SKM-1 (cell line): ENCODE measurements around the gene MISP.
"Not testable (repeated sequence)": the region's sequence is repeated elsewhere in the genome, so short reads cannot be mapped to it uniquely, and the experiment has no call there.

ENCODE experiments used
- DNase-seq: peaks from one replicate; lab custom pipeline; 2025; ENCODE audit not compliant: unreplicated experiment; lab: John Stamatoyannopoulos, UW

The MISP gene

DNA sequence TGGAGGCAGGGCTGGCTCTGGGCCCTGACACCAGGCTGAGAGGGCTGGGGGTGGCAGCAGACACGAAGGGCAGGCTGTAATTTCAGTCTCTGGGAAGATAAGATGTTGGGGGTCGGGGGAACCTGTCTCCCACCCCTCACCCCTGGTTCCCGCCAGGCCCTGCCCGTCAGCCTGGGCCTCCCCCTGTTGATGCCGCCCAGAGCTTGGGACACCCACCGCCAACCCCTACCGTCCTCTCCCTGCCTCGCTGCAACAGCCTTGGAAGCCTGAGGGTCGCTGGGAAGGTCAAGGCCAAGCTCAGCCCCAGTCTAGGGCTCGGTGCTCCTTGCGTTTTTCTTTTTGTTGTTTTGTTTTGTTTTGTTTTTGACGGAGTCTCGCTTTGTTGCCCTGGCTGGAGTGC, 27.7 kb upstream of the MISP start:
- no peak for DNase-seq

DNA sequence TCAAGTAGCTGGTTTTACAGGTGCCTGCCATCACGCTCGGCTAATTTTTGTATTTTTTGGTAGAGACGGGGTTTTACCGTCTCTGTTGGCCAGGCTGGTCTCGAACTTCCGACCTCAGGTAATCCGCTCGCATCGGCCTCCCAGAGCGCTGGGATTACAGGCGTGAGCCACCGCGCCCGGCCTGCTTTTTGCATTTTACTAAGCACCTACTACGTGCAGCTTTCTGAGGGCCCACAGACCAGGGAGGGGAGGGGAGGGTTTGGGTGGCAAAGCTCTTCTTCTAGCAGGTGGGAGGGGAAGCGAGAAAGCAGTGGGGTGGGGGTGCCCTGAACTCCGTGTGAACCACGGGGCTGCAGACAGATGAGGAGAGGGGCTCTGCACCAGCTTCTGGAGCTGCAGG, 27.2 kb upstream of the MISP start:
- no peak for DNase-seq

DNA sequence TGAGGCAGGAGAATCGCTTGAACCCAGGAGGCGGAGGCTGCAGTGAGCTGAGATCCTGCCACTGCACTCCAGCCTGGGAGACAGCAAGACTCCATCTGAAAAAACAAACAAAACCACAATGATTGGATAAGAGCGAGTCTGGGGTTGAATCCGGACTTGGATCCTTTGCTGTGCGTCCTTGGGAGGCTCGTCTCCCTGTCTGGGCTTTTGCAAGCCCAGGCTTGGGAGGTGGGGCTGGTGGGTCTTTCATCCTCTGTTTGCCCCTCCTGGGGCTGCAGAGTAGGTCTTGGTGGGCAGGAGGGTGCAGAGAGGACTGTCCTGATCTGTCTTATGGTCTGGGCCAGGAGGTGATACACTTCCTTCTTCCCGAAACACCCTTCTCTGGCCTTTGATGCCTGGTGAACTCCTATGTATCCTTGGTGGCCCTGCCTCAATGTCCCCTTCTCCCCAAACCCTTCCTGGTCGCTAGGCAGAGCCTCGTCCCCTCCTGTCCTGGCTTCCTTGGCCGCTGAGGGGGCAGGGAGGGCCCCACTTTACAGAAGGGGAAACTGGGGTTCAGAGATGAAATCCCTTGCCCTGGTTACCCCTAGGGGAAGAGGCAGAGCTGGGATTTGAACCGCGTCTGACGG, 25.3 kb upstream of the MISP start:
- no peak for DNase-seq

DNA sequence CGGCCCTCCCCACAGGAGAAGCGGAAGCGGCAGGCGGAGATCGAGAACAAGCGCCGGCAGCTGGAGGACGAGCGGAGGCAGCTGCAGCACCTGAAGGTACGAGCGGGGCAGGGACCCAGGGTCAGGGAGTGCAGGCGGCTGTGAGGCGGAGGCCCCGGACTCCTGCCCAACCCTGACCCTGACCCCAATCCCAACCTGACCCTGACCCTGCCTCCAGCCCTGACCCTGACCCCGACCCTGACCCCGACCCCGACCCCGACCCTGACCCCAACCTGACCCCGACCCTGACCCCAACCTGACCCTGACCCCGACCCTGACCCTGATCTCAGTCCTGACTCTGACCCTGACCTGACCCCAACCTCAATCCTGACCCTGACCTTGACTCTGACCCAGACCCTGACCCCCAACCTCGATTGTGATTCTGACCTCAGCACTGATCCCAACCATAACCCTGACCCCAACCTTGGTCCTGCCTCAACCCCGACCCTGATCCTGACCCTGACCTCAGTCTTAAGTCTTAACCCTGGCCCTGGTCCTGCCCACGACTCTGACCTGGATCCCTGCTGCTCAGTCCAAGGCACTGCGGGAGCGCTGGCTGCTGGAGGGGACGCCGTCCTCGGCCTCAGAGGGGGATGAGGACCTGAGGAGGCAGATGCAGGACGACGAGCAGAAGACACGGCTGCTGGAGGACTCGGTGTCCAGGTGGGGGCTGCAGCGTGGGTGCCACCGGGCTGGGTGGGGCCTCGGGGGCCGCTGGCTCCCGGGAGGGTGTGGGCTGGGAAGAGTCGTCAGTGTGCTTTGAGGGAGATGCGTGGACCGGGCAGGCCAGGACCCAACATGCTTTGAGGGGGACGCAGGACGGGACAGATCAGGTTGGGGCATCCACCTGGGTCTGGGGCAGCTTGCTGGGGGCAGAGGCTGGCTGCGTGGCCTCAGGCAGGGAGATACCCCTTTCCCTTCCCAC, 23.6 kb upstream of the MISP start:
- DNase-seq, result no peak

DNA sequence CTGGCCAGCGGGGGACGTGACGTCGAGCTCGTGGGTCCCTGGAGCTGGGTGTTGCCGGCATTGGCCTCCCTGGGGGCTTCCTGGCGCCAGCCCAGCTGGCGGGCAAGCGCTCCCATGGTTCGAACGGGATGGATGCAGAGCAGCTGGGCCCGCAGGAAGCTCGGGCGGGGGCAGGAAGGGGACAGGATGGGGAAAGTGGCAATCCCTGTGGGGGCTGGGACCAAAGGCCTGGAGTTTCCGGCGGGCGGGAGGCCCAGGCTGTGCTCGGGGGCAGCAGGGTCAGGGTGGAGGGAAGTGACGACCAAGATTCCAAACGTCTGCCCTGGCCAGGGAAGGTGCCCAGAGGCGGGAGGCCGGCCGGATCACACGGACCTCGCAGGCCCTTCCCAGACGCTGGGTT, 22.9 kb upstream of the MISP start:
- no peak for DNase-seq

DNA sequence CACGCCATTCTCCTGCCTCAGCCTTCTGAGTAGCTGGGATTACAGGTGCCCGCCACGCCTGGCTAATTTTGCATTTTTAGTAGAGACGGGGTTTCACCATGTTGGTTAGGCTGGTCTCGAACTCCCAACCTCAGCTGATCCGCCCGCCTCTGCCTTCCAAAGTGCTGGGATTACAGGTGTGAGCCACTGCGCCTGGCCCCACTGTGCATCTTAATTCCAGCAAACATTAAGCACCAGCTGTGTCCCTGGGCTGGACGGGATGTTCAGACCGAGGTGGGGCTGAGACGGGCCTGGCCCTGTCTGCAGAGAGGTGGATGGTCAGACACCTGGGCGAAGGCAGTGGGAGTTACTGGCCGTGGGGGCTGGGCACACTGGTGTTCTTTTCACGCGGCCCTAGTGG, 21.3 kb upstream of the MISP start:
- DNase-seq, result not testable (repeated sequence)

DNA sequence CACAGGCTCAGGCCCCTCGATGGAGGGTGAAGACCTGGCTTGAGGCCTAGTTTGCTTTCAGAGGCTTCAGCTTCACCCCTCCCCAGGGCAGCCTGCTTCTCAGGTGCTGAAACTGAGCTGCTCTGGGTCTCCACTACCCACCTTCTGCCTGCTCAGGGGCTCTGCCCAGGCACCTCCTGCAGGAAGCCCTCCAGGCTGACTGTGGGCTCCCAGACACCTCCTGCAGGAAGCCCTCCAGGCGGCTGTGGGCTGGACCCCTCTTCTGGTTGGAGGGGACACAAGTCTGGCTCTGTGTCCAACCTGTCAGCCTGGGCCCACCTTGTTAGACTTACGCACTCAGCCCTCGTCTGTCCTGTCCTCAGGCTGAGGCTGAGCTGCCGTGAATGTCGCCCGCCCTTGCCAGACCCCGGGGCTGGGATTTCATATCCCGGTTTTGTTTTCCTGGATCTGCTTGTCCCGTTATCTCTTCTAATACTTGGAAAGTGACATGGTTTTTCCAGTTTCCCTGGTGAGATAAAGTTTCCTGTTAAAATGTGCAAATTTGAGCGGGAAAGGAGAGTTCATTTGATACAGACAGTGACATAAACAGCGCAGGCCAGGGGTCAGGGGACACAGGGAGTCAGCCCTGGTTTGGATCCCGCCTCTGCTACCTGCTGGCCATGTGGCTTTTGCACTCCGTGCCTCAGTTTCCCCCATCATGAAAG, 20.8 kb upstream of the MISP start:
- no peak for DNase-seq

DNA sequence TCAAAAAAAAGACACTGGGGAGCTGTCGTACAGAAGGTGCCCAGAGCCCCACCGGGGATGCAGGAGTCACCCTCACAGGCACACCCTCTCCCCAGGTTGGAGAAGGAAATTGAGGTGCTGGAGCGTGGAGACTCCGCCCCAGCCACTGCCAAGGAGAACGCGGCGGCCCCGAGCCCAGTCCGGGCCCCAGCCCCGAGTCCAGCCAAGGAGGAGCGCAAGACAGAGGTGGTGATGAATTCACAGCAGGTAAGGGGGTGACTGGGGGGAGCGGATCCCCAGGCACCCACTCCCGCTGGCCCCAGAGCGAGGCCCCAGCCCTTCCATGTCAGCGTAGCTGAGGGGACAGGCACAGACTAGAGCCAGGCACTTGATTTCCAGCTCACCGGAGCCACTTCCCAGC, 19.9 kb upstream of the MISP start:
- no peak for DNase-seq

DNA sequence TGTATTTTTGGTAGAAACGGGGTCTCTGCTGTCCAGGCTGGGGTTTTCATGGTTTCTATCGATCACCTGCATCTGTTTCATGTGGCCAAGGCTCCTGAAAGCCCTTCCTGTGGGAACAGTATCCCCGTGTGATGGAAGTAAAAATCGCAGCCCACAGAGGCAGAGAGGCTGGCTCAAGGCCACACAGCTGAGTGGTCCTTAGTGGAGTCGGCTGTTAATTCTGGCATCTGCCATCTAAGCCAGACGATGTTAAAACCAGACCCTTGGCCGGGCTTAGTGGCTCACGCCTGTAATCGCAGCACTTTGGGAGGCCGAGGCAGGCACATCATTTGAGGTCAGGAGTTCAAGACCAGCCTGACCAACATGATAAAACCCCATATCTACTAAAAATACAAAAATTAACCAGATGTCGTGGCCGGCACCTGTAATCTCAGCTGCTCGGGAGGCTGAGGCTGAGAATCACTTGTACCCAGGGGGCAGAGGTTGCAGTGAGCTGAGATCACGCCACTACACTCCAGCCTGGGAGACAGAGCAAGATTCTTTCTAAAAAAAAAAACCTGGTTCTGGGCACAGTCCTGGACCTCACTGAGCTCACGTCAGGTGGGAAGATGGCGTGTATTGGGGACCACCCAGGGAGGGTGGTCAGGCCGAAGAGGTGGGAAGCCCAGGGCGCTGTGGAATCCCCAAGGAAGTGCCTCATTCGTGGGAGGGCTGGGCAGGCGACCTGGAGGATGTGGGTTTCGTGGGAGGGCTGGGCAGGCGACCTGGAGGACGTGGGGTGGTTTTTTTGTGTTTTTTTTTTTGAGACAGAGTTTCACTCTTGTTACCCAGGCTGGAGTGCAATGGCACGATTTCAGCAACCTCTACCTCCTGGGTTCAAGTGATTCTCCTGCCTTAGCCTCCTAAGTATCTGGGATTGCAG, 18.5 kb upstream of the MISP start:
- DNase-seq, result no peak

DNA sequence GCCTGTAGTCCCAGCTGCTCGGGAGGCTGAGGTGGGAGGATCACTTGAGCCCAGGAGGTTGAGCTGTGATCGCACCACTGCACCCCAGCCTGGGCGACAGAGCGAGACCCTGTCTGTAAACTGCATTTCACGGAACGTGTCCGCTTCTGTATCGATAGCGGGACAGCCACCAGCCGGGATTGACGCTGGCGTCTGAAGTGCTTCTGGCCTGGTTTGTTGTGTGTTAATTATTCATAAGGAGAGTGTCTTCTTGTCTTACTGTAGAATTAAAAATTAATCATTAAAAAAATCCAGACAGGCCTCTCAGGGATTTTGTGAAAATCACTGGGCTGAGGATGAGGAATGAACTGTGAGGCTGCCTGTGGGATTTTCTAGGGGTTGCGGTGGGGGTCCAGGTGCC, 16.2 kb upstream of the MISP start:
- no peak for DNase-seq

DNA sequence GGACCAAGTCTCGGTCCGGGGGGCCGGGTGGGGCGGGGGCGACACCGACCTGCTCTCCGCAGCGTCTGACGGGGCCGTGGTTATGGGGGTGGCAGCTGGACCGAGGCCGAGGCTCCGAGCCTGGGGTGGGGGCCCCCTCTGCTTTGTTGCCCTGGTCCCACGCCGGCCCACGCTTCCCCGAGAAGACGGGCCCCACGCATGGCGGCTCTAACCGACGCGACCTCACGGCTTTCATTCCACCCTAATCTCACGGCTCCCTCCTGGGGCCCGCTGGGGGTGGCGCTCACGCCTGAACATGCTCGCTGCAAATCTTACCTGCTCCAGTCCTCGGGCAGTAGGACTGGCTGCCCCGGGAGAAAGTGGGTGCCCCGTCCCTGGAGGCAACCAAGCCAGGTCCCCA, 14.8 kb upstream of the MISP start:
- no peak for DNase-seq

DNA sequence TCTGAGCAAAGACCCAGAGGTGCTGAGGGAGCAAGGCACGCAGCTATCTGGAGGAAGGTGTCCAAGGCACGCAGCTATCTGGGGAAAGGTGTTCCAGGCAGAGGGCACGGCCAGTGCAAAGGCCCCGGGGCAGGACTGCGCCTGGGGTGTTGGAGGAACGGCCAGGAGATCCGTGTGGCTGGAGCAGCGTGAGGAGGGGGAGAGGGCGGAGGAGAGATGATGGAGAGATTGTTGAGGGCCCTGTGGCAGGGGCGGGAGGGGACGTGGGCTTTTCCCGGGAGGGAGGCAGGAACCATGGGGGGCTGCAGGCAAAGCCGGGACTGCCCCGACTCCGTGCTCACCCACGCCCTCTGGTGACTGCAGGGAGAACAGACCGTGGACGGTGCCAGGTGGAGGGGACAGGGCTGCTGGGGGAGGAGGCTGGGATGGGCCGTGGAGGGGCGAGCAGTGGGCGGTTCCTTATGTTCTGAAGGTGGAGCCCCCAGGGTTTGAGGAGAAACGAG, 13.3 kb upstream of the MISP start:
- peak; percentile 6 for DNase-seq

DNA sequence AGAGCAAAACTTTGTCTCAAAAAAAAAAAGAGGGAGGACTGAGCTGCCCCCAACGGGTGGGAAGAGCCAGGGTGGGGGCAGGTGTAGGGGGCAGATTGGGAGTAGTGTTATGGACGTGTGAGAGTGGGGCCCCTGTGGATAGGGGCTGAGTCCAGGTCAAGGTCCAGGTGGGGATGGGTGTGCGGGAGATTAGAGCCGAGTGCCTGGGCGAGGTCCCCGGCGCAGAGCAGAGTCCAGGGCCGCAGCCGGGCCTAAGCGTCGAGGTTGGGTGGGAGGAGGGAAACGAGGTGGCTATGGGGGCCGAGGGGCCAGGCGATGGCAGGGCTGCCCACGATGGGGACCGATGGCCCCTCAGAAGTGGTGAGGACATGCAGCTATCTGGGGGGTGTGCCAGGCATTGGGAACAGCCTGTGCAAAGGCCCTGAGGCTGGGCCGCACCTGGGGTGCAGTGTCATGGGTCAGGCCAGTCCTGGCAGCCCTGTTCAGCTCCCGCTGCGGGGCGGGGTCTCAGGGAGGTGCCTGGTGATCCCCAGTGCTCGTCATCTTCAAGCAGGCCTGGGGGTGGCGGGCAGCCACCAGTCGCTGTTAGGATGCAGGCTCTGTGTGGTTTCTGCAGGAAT, 12.3 kb upstream of the MISP start:
- DNase-seq, result no peak

DNA sequence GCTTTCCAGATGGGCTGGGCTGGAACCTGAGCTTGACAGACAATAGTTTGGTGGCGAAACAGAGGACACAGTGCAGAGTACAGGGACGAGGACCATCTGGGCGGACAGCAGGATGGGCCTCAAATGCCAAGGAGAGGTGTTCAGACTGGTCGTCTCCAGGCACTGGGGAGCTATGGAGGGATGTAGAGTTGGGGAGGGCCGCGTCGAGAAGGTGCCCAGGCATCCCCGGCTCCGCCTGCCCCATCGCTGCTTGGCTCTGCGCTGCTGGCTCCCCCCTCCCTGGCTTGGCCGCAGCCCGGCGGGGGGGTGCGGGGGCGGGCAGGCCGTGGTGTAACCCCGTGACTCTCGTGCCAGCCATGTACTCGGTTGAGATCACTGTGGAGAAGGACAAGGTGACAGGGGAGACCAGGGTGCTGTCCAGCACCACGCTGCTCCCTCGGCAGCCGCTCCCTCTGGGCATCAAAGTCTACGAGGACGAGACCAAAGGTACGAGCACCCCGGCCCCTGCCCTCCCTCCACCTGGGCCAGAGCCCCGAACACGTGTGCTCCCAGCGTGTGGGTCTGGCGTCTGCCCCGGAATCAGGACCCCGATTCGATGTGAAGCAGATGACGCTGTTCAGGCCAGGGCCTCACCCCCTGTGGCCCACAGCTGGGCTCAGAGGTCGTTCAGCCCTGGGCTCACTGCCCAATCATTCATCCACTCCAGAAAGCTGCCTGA, 10.8 kb upstream of the MISP start:
- no peak for DNase-seq

DNA sequence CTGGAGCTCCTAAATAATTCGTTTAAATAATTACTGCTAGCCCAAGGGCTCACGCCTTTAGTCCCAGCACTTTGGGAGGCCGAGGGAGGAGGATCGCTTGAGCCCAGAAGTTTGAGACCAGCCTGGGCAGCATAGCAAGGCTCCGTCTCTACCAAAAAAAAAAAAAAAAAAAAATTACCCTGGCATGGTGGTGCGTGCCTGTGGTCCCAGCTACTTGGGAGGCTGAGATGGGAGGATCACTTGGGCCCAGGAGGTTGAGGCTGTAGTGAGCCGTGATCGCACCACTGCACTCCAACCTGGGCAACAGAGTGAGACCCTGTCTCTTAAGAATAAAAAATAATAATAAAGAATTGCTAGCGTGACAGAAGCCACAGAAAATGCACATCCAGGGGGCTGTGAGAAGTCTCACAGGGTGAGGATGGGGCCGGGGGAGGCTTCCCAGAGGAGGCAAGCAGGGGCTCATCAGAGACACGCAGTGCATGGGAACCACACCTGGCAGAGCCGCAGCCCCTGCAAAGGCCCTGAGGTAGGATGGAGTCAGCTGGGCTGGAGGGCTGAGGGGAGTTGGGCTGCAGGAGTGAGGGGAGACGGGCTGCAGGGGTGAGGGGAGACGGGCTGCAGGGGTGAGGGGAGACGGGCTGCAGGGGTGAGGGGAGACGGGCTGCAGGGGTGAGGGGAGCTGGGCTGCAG, 10.0 kb upstream of the MISP start:
- DNase-seq, result not testable (repeated sequence)

DNA sequence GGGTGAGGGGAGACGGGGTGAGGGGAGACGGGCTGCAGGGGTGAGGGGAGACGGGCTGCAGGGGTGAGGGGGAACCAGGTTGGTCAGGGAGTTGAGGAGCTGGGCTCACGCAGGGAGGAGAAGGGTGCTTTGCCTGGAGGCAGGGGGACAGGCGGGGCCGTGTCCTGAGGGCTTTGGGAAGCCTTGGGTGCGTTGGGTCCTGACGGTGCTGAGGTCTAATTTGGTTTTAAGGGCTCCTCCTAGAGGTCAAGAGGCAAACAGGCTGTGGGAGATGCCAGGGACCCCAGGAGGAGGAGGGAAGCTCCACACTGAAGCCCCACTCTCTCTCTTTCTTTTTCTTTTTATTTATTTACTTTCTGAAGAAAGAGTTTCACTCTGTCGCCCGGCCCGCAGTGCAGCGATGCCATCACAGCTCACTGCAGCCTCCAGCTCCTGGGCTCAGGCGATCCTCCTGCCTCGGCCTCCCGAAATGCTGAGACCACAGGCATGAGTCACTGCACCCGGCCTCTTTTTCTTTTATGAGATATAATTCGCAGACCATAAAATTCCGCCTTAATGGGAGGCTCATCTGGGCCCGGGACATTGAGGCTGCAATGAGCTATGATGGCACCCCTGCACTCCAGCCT, 9.3 kb upstream of the MISP start:
- peak; percentile 58 for DNase-seq

DNA sequence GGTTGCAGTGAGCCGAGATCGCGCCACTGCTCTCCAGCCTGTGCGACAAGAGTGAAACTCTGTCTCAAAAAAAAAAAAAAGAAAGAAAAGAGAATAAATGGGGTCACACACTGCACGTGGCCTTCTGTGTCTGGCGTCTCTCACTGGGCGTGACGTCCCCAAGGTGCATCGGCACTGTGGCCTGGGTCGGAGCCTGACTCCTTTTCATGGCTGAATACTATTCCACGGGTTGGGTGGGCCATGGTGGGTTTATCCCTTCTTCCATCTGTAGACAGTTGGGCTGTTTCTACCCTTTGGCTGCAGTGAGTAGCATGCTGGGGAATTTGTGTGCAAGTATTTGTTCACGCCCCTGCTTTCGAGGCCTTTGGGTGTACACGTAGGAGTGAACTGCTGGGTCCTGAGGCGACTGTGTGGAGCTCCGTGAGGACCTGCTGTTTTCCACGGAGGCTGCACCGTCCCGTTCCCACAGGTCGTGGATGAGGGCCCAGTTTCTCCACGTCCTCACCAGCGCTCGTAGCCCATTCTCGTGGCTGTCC, 8.3 kb upstream of the MISP start:
- no peak for DNase-seq

DNA sequence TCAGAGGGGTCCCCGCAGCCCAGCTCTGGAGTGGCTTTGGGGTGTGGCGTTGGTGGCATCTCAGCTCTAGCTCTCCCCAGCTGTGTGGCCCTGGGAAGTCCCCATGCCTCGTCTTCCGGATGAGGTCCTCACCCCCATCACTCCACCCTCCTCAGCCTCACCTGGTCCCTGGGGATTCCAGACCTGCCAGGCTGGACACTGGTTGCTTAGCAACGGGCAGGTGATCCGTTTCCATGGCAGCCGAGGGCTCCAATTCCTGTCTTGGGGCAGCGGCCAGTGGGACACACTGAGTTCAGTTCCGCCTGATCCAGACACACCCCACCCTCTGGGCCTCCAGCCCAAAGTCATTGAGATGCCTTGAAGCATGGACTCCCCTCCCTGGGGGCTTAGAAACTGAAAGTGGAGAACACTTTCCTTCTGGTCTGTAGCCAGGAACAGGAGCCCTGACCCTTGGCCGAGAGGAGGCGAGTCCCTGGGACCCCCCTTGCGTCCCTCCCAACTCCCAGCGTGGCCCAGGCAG, 7.7 kb upstream of the MISP start:
- DNase-seq, result no peak
